SKM-1 (cell line): ENCODE data around the gene SND1.

Experiments used
- DNase-seq: peaks from one replicate; lab custom pipeline; 2025; ENCODE audit not compliant: unreplicated experiment; lab: John Stamatoyannopoulos, UW

The SND1 gene

GRCh38 chr7:127986581-127987521 lies 334.9 kb downstream of the SND1 start:
- DNase-seq = no peak

GRCh38 chr7:127988751-127989150 lies 336.8 kb downstream of the SND1 start:
- no peak for DNase-seq

DNA sequence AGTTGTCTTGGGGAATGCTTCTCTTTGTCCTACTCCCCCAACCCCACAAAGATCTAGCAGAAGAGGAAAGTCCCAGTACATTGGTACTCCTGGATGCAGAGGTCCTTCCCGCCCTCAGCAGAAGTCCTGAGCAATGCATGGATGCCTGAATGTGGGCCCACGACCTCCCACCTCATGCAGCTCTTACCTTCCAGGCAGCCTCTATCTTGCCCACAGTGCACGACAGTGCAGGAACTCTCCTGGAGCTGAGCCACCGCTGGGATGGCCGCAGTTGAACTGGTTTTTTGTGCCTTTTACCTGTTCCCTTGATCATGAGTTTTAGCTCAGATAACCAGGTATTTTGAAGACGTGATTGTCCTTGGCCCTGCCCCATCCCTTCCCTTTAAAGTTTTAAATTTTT lies 341.3 kb downstream of the SND1 start:
- no peak for DNase-seq

GRCh38 chr7:127993987-127994386 lies 342.0 kb downstream of the SND1 start:
- DNase-seq = no peak

GRCh38 chr7:127995156-127995880 lies 343.3 kb downstream of the SND1 start:
- no peak for DNase-seq

DNA sequence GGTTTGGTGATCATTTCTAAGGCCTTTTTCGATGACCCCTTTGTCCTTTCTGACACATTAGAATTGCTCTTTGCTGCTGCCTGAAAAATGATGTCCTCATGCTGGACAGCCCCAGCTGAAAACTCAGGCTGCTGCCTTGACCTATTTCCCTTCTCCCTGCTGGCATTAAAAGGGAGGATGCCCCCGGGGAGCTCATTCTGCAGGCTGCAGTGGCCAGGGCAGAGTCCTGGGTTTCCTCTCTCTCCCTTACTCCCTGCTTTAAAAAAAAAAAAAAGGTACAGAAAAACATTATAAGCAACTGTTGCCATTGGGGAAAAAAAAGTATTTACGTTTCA lies 343.9 kb downstream of the SND1 start:
- no peak for DNase-seq

- no peak for DNase-seq
These were observed 344.5 kb downstream of the SND1 start for GRCh38 chr7:127996253-127997071.

DNA sequence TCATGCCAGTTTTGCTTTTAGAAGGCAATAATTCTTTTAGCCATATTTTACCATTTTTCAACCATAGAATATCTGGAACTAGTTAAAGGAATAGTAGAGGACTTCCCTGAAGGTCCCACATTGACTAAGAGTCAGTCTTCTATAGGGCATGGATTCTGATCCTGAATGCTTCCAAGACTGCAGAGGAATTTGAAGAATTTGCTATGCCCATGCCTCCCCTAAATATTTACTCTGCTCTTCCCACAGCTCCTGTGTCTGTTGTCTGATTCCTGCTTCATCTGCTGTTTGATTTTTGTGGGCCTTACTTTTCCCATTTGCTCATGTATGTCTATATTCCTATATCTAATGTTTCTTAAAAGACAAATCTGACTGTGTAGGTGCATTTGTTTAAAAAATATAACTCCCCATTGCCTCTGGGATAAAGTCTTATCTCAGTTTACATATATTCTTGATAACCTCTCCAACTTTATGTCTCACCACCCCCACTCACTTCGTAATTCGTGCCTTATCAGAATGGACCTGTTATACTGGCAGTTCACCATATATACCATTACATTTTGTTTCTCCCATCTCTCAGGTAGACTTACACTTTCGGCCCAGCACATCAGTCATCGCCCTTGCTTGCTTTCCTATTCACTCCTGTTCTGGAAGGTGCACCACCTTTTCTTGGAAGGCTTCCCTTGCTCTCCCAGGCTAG lies 345.4 kb downstream of the SND1 start:
- no peak for DNase-seq

DNA sequence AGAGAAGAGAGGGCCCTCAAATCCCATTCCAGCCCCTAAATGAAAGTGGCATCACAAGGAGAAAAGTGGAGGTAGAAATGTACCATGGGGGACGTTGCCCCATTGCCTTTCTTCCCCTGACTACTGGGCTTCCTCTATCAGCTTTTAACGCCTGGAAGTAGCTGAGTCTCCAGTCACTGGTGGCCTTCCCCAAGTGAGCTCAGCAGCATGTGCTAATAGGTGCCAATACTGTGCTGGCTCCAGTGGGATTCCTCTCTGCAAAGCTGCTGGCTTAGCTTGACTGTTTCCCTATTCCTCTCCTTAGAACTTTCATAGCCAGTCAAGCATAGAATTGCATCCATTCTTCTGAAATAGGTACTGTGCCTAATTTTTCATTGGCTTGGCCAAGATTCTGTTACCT lies 346.7 kb downstream of the SND1 start:
- no peak for DNase-seq

- peak; percentile 37 for DNase-seq
These were observed 348.1 kb downstream of the SND1 start for GRCh38 chr7:128000048-128000447.

- no peak for DNase-seq
These were observed 348.9 kb downstream of the SND1 start for GRCh38 chr7:128000854-128001265.

DNA sequence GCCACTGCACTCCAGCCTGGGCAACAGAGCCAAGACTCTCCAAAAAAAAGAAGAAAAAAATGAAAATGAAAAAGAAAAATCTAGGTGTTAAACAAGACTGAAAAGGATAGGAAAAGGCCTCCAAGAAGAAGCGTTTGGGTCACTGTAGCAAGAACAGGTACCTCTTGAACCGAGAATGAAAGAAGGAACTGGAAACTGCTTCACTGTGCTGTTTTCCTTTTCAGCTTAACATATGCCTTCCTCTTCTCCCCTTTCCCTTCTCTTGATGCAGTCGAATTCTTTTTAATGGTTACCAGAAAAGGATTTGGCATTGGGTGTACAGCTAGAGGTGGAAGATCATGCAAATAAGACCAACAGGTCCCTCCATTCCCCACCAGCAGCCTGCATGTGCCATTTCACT lies 351.2 kb downstream of the SND1 start:
- no peak for DNase-seq

GRCh38 chr7:128003787-128004186 lies 351.8 kb downstream of the SND1 start:
- DNase-seq = no peak

GRCh38 chr7:128004623-128005022 lies 352.6 kb downstream of the SND1 start:
- no peak for DNase-seq

GRCh38 chr7:128005117-128005516 lies 353.1 kb downstream of the SND1 start:
- no peak for DNase-seq

- DNase-seq = no peak
These were observed 353.8 kb downstream of the SND1 start for GRCh38 chr7:128005759-128006159.

DNA sequence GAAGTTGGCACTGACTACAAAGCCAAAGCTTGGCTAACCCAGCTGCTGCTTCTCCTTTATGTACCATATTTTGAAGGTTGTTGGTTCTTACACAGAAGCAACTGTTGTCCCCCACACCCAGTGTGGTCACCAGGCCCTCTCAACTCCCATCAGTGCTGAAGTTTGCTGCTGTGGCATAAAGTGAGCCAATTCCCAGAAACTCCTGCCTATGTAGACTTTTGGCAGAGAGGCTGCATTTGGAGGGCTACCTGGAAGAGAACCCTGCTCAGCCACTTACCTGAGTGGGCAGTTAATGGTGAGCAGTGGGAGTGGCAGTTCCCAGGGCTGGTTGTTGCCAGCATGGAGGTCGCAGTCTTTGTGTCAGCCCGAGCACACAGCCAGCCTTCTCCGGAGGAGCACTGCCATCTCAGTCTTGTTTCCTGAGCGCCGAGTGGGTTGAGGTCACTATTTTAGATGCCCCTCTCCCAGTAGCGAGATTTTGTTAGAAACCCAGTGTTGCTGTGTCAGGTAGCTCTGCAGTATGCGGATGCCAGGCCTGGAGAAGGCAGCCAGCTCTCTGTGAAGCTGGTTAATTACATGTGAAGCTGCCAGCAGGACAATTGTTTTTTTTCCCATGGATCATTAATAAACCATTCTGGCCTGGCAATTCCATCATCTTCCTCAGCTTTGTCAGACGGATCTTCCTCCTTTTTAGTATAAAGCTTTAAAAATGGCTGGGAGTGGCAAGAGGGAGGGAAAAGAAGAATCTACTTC lies 354.7 kb downstream of the SND1 start:
- DNase-seq = no peak

DNA sequence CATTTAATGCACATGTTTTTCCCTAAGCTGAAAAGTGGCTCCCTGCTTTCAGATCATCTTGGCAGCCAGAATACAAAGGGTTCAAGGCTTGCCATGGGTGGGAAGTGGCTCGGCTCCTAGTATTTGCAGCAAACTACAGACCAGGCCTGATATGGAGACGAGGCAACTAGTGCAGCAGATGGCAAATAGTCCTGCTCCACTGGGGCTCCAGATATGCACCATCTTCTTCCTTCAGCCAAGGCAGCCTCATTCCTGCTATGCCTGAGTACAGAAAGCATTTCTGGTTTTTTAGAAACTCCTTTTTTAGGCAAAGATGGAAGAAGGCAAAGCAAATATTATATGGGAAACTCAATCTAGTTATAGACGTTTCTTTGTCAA lies 355.3 kb downstream of the SND1 start:
- DNase-seq = no peak

DNA sequence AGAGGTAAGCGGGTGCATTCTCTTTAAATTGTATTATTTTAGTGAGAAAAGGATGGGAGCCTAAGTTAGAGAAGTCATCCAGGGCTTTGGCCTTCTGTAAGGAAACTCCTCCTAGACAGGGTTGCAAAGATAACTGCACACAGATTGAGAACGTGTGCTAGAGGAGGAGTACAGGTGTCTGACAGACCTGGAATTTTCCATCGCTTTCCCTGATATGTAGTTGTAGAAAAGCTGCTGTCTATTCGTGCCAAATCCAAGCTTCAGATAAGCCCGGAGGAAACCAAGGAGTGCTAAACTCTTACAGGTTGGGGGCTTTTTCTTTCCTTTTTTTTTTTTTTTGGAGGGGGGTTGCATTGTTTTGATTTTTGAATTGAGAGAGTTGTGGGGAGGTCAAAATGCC lies 356.1 kb downstream of the SND1 start:
- DNase-seq = no peak

- DNase-seq = no peak
These were observed 356.8 kb downstream of the SND1 start for GRCh38 chr7:128008744-128009143.
